Activated naive CD8-positive, alpha-beta T cell treated with anti-CD3 and anti-CD28 coated beads, Interleukin-2, amount 10 ng/mL, durations not matched to agents 7 days and 5 days (primary cell): ENCODE results near the gene LSM4. TPM values are rescaled to one million over a fixed set of nuclear protein-coding genes. Genes with fewer than 3 reads are reported as not detected.
A peak's percentile ranks its signal among the peaks of the same experiment; 100 is the strongest.
"Not testable (repeated sequence)": the region's sequence is repeated elsewhere in the genome, so short reads cannot be mapped to it uniquely, and the experiment has no call there.

Experiments used
- ATAC-seq: fragments of 150-1000 bp; cut with Tn5 transposase; one replicate; pipeline ENCODE4 v1.10.0; 2021; ENCODE audit warnings: low read depth, moderate library complexity
- POLR2A ChIA-PET: fragments of 350-600 bp; sonication (Branson Sonifier 250); formaldehyde crosslinking; loops from one replicate; lab custom pipeline; 2021; ENCODE audit warnings: antibody characterized with exemption; lab: Charles Lee
- DNase-seq: peaks from one replicate; pipeline ENCODE4 v3.0.0; 2021
- H3K27ac Mint-ChIP-seq: one replicate; pipeline ENCODE4 v1.8.0; 2022; ENCODE audit warnings: mild to moderate bottlenecking, mixed read lengths
- H3K27me3 Mint-ChIP-seq: one replicate; pipeline ENCODE4 v1.8.0; 2022; ENCODE audit warnings: mild to moderate bottlenecking, moderate library complexity, mixed read lengths
- H3K36me3 Mint-ChIP-seq: one replicate; pipeline ENCODE4 v1.8.0; 2021; ENCODE audit warnings: mild to moderate bottlenecking, mixed read lengths
- H3K4me1 Mint-ChIP-seq: one replicate; pipeline ENCODE4 v1.8.0; 2021; ENCODE audit warnings: mixed read lengths
- H3K4me3 Mint-ChIP-seq: one replicate; pipeline ENCODE4 v1.8.0; 2022; ENCODE audit warnings: mild to moderate bottlenecking, moderate library complexity, mixed read lengths
- H3K9me3 Mint-ChIP-seq: one replicate; pipeline ENCODE4 v1.8.0; 2021; ENCODE audit warnings: mixed read lengths
- total RNA-seq, 2 experiments: library from RNA; stranded (reverse); gene quantifications; one replicate each; pipeline ENCODE4 v1.2.3, GENCODE V29; 2021

Gene LSM4
- total RNA-seq, 2 experiments from 2014 or later, result 151 to 157 TPM

DNA sequence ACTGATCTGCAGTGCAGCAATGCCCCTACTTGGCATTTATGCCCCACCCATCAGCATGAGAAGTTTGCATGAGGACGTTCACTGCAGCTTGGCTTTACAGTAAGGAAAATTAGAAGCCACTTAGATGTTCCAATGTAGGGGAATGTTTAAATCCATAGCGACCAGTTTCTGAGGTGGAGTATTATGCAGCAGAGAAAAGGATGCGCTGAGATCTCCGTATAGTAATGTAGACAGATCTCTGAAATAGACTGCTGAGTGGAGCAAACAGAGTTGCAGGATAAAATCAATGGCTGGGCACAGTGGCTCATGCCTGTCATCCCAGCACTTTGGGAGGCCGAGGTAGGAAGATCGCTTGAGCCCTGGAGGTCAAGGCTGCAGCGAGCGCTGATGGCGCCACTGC is 27.6 kb upstream of the LSM4 start:
- POLR2A ChIA-PET, result interaction anchor here (0.6 kb wide), 1 partner anchor 10 kb away, joined by 3 read pairs; no protein-coding TSS in a partner anchor
- ATAC-seq (no peak), DNase-seq (no peak)
- no peaks in the 10 kb centered on the region for H3K9me3 Mint-ChIP-seq
- H3K27me3 Mint-ChIP-seq, result no peaks in the 10 kb centered on the region
- no peak overlapping the region for H3K4me3 Mint-ChIP-seq
- H3K27ac Mint-ChIP-seq, result no peak overlapping the region
- peaks cover 20% of the 10 kb centered on the region for H3K36me3 Mint-ChIP-seq
- peaks cover 8% of the 10 kb centered on the region for H3K4me1 Mint-ChIP-seq

DNA sequence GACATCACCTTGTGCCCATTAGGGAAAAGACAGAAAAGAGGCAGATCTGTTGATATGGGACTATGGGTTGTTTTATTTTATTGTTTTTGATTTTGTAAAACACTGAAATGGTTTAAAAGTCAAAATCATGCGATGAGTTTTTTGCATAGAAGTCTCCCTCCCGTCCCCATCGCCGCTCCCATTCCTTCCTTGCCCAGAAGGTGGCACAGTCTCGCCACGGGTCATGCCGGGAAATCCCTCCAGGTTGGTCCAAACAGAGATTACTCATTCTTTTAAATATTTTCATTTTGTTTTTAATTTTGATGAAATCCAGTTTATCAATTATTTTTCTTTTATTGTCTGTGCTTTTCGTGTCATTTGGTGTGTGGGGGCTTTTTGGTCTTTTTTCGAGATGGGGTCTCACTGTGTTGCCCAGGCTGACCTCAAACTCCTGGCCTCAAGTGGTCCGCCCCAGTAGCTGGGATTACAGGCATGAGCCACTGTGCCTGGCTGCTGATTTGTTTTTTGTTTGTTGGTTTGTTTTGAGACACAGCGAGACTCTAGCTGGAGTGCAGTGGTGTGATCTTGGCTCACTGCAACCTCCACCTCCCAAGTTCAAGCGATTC is 26.8 kb upstream of the LSM4 start:
- no peak overlapping the region for H3K27ac Mint-ChIP-seq
- H3K9me3 Mint-ChIP-seq, result no peaks in the 10 kb centered on the region

DNA sequence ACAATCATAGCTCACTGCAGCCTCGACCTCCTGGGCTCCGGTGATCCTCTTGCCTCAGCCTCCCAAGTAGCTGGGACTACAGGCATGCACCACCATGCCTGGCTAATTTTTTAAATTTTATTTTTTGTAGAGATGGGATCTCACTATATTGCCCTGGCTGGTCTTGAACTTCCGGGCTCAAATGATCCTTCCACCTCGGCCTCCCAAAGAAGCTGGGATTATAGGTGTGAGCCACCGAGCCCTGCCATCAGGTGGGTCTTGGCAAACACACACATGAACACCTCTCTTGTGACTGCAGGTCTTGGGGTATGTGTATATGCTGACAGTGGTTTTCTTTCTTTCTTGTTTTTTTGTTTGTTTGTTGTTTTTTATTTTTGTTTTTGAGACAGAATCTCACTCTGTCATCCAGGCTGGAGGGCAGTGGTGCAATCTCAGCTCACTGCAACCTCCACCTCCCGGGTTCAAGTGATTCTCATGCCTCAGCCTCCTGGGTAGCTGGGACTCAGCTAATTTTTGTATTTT is 26.0 kb upstream of the LSM4 start:
- ATAC-seq, DNase-seq, H3K27me3 Mint-ChIP-seq, H3K27ac Mint-ChIP-seq, H3K4me3 Mint-ChIP-seq, H3K4me1 Mint-ChIP-seq, H3K9me3 Mint-ChIP-seq, POLR2A ChIA-PET: not testable (repeated sequence)
- H3K36me3 Mint-ChIP-seq, result peaks cover 21% of the 10 kb centered on the region

More for the DNA sequence above, 26.8 kb upstream of the LSM4 start:
- H3K4me3 Mint-ChIP-seq, result no peak overlapping the region
- DNase-seq (no peak), ATAC-seq (no peak)
- peaks cover 19% of the 10 kb centered on the region for H3K36me3 Mint-ChIP-seq
- H3K4me1 Mint-ChIP-seq, result peaks cover 9% of the 10 kb centered on the region
- POLR2A ChIA-PET, result interaction anchor here (0.6 kb wide), 1 partner anchor 11 kb away, joined by 3 read pairs; no protein-coding TSS in a partner anchor
- H3K27me3 Mint-ChIP-seq, result no peaks in the 10 kb centered on the region

DNA sequence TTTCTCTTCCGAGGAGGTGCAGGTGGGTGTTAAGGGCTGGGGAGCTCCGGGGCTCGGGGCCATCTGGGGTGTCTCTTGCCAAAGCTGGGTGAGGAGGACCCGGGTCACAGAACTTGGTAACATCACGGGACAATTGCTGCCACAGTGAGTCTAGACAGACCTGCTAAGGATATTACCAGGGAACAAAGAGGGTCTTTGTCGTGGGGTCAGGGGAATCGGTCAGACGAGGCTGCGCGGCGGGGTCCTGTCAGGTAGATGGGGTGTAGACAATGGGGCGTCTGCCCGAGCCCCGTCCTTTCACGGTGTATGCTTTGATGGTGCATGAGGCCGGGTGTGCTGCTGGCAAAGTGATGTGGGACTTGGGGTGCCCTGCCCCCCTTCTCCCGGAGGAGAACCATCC is 25.3 kb upstream of the LSM4 start:
- H3K27me3 Mint-ChIP-seq, result no peaks in the 10 kb centered on the region
- no peak for DNase-seq
- H3K4me1 Mint-ChIP-seq, result peaks cover 9% of the 10 kb centered on the region
- no peak for ATAC-seq
- no peak overlapping the region for H3K4me3 Mint-ChIP-seq
- POLR2A ChIA-PET, result no interaction called here
- no peak overlapping the region for H3K27ac Mint-ChIP-seq
- H3K9me3 Mint-ChIP-seq, result no peaks in the 10 kb centered on the region
- peaks cover 18% of the 10 kb centered on the region for H3K36me3 Mint-ChIP-seq

DNA sequence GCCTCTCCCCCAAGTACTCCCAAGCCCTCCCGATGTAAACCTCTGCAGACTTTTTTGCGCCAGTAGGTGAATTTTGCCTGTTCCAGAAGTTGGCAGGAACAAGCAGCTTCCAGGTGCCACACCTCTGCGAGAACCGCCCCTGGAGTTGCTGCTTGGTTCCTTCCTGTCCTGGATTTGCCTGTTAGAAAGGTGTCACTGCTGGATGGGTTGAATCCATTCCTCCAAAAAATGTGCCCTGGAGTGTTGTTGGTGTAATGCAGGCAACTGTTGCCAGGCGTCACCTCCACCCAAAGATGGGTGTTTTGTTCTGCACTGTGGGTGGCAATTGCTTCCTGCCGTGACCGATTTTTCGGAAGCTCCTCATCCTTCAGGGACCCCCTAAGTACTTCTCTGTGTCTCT is 23.2 kb upstream of the LSM4 start:
- no peak for DNase-seq
- no peaks in the 10 kb centered on the region for H3K27me3 Mint-ChIP-seq
- H3K9me3 Mint-ChIP-seq, result no peaks in the 10 kb centered on the region
- POLR2A ChIA-PET, result interaction anchor here (1.2 kb wide), 1 partner anchor 14 kb away, joined by 3 read pairs; no protein-coding TSS in a partner anchor
- peaks cover 17% of the 10 kb centered on the region for H3K4me1 Mint-ChIP-seq
- peaks cover 19% of the 10 kb centered on the region for H3K36me3 Mint-ChIP-seq
- H3K27ac Mint-ChIP-seq, result peak overlapping the region; percentile 43
- no peak for ATAC-seq
- H3K4me3 Mint-ChIP-seq, result no peak overlapping the region

DNA sequence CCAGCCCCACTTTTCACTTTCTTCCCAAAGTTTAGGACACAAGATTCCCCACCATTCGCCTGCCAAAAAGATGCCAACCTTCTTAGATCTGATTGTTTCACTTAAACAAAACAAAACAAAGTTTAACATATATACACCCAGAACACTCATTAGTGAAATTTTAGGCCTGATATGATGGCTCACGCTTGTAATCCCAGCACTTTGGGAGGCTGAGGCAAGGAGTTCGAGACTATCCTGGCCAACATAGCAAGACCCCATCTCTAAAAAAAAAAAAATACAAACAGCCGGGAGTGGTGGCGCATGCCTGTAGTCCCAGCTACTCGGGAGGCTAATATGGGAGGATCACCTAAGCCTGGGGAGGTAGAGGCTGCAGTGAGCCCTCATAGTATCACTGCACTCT is 22.4 kb upstream of the LSM4 start:
- H3K9me3 Mint-ChIP-seq, result no peaks in the 10 kb centered on the region
- H3K27me3 Mint-ChIP-seq, result no peaks in the 10 kb centered on the region
- no peak overlapping the region for H3K4me3 Mint-ChIP-seq
- H3K4me1 Mint-ChIP-seq, result peaks cover 17% of the 10 kb centered on the region
- no peak for DNase-seq
- H3K27ac Mint-ChIP-seq, result no peak overlapping the region
- POLR2A ChIA-PET, result interaction anchor here (1.2 kb wide), 1 partner anchor 15 kb away, joined by 3 read pairs; no protein-coding TSS in a partner anchor
- ATAC-seq, result no peak
- H3K36me3 Mint-ChIP-seq, result peaks cover 16% of the 10 kb centered on the region

DNA sequence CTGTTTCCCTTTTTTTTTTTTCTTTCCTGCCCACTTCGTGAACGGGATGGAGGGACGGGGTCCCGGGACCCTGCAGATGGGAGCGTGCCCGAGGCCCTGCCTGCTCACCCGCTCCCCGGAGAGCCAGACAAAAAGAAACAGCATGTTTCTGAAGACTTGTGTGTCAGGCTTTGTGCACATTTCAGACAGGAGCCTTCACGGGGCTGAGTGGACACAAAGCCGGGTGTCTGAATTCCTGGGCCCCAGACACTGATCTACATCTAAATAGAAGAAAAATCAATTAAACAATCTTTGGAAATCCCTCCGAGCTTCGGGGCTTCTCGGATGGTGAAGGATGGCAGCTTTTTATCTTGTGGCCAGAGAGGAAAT is 21.7 kb upstream of the LSM4 start:
- Mint-ChIP-seq H3K4me1 (peaks cover 21% of the 10 kb centered on the region), H3K36me3 (peaks cover 13% of the 10 kb centered on the region), H3K9me3 (no peaks in the 10 kb centered on the region), H3K27ac (no peak overlapping the region), H3K4me3 (no peak overlapping the region), H3K27me3 (no peaks in the 10 kb centered on the region)
- no peak for DNase-seq
- no peak for ATAC-seq
- POLR2A ChIA-PET, result interaction anchor here (0.6 to 1.2 kb wide), 2 partner anchors 76 to 141 kb away, joined by 3 to 4 read pairs; partner anchors contain the start of gene RAB3A

DNA sequence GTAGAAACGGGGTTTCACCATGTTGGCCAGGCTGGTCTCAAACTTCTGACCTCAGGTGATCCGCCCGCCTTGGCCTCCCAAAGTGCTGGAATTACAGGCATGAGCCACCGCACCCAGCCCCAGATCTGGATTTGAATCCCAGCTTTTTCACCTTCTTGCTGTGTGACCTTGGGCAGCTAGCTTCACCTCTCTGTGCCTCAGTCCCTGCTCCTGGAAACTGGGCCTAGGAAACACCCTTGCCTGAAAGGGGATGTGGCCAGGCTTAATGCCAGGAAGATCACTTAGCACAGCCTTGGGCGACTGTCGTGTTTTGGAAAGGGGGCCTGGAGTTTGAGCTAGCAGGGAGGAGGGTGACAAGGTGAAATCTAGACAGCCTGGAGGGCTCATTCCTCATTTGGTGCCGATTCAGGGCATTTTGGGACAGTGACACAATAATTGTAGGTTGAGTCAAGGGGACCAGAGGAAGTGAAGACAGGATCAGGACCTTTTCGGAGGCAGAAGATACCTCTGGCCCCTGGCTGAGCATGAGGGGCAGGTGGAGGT is 19.3 kb upstream of the LSM4 start:
- Mint-ChIP-seq H3K27me3 (no peaks in the 10 kb centered on the region), H3K36me3 (peaks cover 9% of the 10 kb centered on the region), H3K9me3 (no peaks in the 10 kb centered on the region), H3K27ac (no peak overlapping the region), H3K4me3 (peak overlapping the region; percentile 19), H3K4me1 (peaks cover 19% of the 10 kb centered on the region)
- POLR2A ChIA-PET, result interaction anchor here (0.6 to 3.2 kb wide), 6 partner anchors 18 to 916 kb away, joined by 3 to 17 read pairs (median 5); partner anchors contain the start of genes JUND and LSM4
- DNase-seq, result no peak
- ATAC-seq, result no peak

DNA sequence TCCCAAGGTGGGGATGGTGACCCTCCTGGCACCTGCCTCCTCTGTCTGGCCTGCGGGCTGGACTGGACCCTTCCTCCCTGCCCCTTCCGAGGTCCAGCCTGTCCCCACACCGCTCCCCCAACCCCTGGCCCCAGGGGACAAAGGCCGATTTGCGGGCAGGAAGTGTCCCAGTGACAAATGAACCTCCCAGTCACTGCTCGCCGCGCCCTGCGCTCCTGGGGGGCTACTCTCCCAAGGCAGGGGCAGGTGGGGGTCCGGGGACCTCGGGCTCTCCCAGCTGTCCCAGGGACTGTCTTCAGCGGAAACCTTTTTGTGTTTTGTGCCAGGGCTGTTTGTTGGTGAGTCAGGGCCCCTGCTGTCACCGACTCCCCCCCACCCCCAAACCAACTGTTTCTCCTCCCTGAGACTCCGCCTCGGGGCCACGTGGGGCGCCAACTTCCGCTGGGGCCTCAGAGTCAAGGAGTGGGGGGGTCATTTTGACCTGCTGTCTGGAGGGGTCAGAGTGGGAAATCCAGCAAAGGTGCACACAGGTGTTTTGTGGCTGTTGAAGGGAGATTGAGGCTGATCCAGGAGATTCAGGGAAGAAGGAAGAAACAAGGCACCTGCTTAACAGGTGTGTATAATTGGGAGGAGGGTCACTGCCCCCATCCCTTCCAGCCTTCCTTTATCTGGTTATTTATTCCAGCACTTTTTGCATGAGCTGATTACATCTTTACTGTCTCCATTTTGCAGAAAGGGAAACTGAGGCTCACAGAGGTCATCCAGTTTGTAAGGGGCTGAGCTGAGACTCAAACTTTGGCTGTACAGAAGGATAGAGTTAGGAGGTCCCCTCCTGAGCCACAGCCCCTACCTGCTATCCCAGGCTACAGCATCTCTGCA is 18.4 kb upstream of the LSM4 start:
- POLR2A ChIA-PET, result interaction anchor here (1.0 to 3.2 kb wide), 5 partner anchors 19 to 124 kb away, joined by 3 to 17 read pairs (median 6); partner anchors contain the start of genes IQCN, JUND and LSM4
- ATAC-seq, result peak; percentile 74
- Mint-ChIP-seq H3K36me3 (peaks cover 4% of the 10 kb centered on the region), H3K27ac (peak overlapping the region; percentile 83), H3K4me3 (peak overlapping the region; percentile 80), H3K27me3 (no peaks in the 10 kb centered on the region), H3K4me1 (peaks cover 17% of the 10 kb centered on the region), H3K9me3 (no peaks in the 10 kb centered on the region)
- peak; percentile 73 for DNase-seq

DNA sequence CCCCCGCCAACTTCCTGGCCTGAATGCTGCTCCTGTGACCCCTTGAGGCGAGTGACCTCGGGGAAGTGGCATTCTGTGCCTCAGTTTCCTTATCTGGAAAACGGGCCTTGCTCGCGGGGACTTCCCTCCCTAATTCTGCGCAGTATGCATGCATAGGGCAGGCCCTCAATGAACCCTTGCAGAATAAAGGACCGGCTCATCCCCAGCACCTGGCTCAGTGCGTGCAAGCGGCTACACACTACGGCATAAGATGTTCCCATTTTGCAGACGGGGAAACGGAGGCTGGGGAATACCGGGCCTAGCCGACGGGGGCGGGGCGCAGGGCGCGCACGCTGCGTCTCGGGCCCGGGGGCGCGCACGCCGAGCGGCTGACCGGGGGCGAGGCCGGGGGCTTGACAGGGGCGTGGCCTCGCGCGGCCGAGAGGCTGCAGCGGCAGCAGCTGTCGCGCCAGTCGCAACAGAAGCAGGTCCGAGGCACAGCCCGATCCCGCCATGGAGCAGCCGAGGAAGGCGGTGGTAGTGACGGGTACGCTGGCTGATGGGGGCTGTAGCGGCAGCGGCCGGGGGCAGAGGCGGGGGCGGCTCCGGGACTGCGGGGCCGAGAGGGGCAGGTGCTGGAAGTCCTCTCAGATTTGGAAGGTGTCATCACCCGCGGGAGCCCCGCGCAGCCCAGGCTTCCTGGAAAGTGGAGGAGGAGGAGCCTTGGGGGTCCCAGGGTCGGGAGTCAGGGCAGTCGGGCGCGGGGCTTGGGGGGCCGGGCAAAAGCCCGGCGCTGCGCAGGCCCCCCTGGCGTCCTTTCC is 17.5 kb upstream of the LSM4 start, which contains the start of gene PGPEP1:
Gene PGPEP1 (plus strand): TSS at position 409 of the 800 bp plus-strand sequence. CDS start 84 bp downstream, at position 493.
- peak within 1 kb of the TSS; percentile 80 for H3K4me3 Mint-ChIP-seq
- POLR2A ChIA-PET, result interaction anchor here (1.6 to 4.7 kb wide), 5 partner anchors 18 to 66 kb away, joined by 6 to 37 read pairs (median 10); partner anchors contain the start of genes IQCN, JUND and LSM4
- no peaks in the 10 kb centered on the region for H3K27me3 Mint-ChIP-seq
- no peaks in the 10 kb centered on the region for H3K9me3 Mint-ChIP-seq
- peak within 1 kb of the TSS; percentile 83 for H3K27ac Mint-ChIP-seq
- ATAC-seq (peak; percentile 48), DNase-seq (peak; percentile 83)
- H3K36me3 Mint-ChIP-seq, result peaks cover 4% of the 10 kb centered on the region
- peaks cover 14% of the 10 kb centered on the region for H3K4me1 Mint-ChIP-seq

DNA sequence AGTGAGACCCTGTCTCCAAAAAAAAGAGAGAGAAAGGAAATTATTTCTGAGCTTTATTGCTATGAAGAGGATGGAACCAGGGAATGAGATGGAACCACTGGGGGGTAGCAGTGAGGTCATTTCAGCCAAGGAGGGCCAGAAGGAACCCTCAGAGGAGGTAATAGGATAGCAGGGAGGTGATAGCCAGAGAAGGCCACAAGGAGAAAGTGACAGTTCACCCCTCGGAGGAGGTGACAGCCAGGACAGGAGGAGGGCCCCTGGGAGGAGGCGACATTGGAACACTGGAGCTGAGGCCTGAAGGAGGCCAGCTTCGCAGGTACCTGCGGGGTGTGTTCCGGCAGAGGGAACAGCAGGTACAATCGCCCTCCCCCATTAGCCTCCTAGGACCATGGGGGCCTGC is 16.8 kb upstream of the LSM4 start:
- Mint-ChIP-seq H3K9me3 (no peaks in the 10 kb centered on the region), H3K27me3 (no peaks in the 10 kb centered on the region), H3K4me1 (peaks cover 13% of the 10 kb centered on the region), H3K36me3 (peaks cover 4% of the 10 kb centered on the region), H3K27ac (peak overlapping the region; percentile 64), H3K4me3 (peak overlapping the region; percentile 80)
- ATAC-seq (no peak), DNase-seq (no peak)
- POLR2A ChIA-PET, result interaction anchor here (1.0 to 4.7 kb wide), 4 partner anchors 14 to 65 kb away, joined by 6 to 37 read pairs (median 6); partner anchors contain the start of genes IQCN, JUND and LSM4

DNA sequence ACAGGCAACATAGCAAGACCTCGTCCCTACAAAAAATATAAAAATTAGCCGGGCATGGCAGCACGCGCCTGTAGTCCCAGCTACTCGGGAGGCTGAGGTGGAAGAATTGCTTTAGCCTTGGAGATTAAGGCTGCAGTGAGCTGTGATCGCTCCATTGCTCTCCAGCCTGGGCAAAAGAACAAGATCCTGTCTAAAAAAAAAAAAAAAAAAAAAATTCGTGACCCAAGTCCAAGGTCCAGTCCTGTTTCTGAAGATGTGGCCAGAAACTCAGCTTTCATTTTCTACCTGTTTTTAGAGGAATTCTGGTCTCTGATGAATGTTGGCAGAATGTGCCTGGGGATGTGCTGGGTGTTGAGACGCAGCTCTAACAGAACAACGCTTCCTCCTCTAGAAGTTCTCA is 15.7 kb upstream of the LSM4 start:
- POLR2A ChIA-PET, result interaction anchor here (0.7 to 4.7 kb wide), 4 partner anchors 9 to 58 kb away, joined by 3 to 37 read pairs (median 6); partner anchors contain the start of genes JUND and LSM4
- no peaks in the 10 kb centered on the region for H3K9me3 Mint-ChIP-seq
- DNase-seq, result no peak
- H3K27me3 Mint-ChIP-seq, result no peaks in the 10 kb centered on the region
- peaks cover 13% of the 10 kb centered on the region for H3K4me1 Mint-ChIP-seq
- no peak for ATAC-seq
- H3K4me3 Mint-ChIP-seq, result peak overlapping the region; percentile 42
- H3K27ac Mint-ChIP-seq, result no peak overlapping the region
- H3K36me3 Mint-ChIP-seq, result peaks cover 2% of the 10 kb centered on the region
